ENCODE measurements around the gene WNT8A. TPM values are rescaled to one million over a fixed set of nuclear protein-coding genes. Genes with fewer than 3 reads are reported as not detected.

The WNT8A gene
- total RNA-seq, 1 experiment from 2014 or later: not detected

- TF ChIP-seq SIN3A (IDR thresholded peaks at IDR 0.05; ENCODE audit: borderline replicate concordance, insufficient read depth, low read depth, low read length) (no peak), CTCF (IDR thresholded peaks at IDR 0.05) (no peak), TCF7L2 (IDR thresholded peaks at IDR 0.05; ENCODE audit: low read depth, low read length) (no peak), REST (IDR thresholded peaks at IDR 0.05; ENCODE audit: insufficient read depth in 1 of 2, low read depth in 2 of 2, low read length in 1 of 2) (no peak), POLR2AphosphoS5 (IDR thresholded peaks at IDR 0.05; ENCODE audit: low read depth, low read length) (no peak)
- no peaks in the 10 kb centered on the region for H3K4me1 ChIP-seq (ENCODE audit: control insufficient read depth, insufficient read depth, low read length)
- peaks cover 3% of the 10 kb centered on the region; the same call in 1 of the 2 replicates for H3K27me3 ChIP-seq (ENCODE audit: control insufficient read depth, insufficient read depth, low read length)
- CTCF ChIA-PET: interaction anchor here (0.6 kb wide), 1 partner anchor 9 kb away, joined by 3 read pairs; no protein-coding TSS in a partner anchor
- no peak overlapping the region for H3K4me3 ChIP-seq (ENCODE audit: low read depth in 2 of 2, low read length in 2 of 2)
- DNase-seq (ENCODE audit: low read depth, low spot score) (no peak), ATAC-seq (no peak)
- POLR2A ChIA-PET: no interaction called here
- BruUV-seq (replicated peaks): no TSS peak
- no peak overlapping the region for H3K27ac ChIP-seq (ENCODE audit: low read length)
- in situ Hi-C loops (cut with HindIII; ENCODE audit: low pct_unique_long_range_greater_than_20kb, low sequenced_read_pairs): no loop called here
- intact Hi-C loops (cut with micrococcal nuclease; ENCODE audit: unreplicated experiment): no loop called here
- H3K36me3 ChIP-seq (ENCODE audit: control insufficient read depth, insufficient read depth, low read length): no peaks in the 10 kb centered on the region
- H3K9me3 ChIP-seq (ENCODE audit: control insufficient read depth, insufficient read depth, low read depth, low read length): no peaks in the 10 kb centered on the region
Measured at GRCh38 chr5:138092301-138092700, 8.5 kb downstream of the WNT8A start.

- TF ChIP-seq REST (IDR thresholded peaks at IDR 0.05; ENCODE audit: insufficient read depth in 1 of 2, low read depth in 2 of 2, low read length in 1 of 2) (no peak), CTCF (IDR thresholded peaks at IDR 0.05) (no peak), TCF7L2 (IDR thresholded peaks at IDR 0.05; ENCODE audit: low read depth, low read length) (no peak), POLR2AphosphoS5 (IDR thresholded peaks at IDR 0.05; ENCODE audit: low read depth, low read length) (no peak), SIN3A (IDR thresholded peaks at IDR 0.05; ENCODE audit: borderline replicate concordance, insufficient read depth, low read depth, low read length) (no peak)
- BruUV-seq (replicated peaks): no TSS peak
- ChIA-PET CTCF (interaction anchor here (0.7 kb wide), 1 partner anchor 18 kb away, joined by 6 read pairs; no protein-coding TSS in a partner anchor), POLR2A (no interaction called here)
- Histone ChIP-seq H3K4me1 (ENCODE audit: control insufficient read depth, insufficient read depth, low read length) (no peaks in the 10 kb centered on the region), H3K27me3 (ENCODE audit: control insufficient read depth, insufficient read depth, low read length) (peaks cover 3% of the 10 kb centered on the region; the same call in 1 of the 2 replicates), H3K9me3 (ENCODE audit: control insufficient read depth, insufficient read depth, low read depth, low read length) (no peaks in the 10 kb centered on the region), H3K36me3 (ENCODE audit: control insufficient read depth, insufficient read depth, low read length) (no peaks in the 10 kb centered on the region), H3K4me3 (ENCODE audit: low read depth in 2 of 2, low read length in 2 of 2) (no peak overlapping the region), H3K27ac (ENCODE audit: low read length) (no peak overlapping the region)
- DNase-seq (ENCODE audit: low read depth, low spot score): no peak
- intact Hi-C loops (cut with micrococcal nuclease; ENCODE audit: unreplicated experiment) (no loop called here), in situ Hi-C loops (cut with HindIII; ENCODE audit: low pct_unique_long_range_greater_than_20kb, low sequenced_read_pairs) (no loop called here)
- no peak for ATAC-seq
Measured at GRCh38 chr5:138093036-138093435, 9.2 kb downstream of the WNT8A start.
